HG02678 (cell line): ENCODE measurements around the gene SLC23A2.
"Not testable (repeated sequence)": the region's sequence is repeated elsewhere in the genome, so short reads cannot be mapped to it uniquely, and the experiment has no call there.

Experiments
- ATAC-seq: cut with Tn5 transposase; IDR thresholded peaks from one replicate; pipeline ENCODE4 v1.9.1; 2021; ENCODE audit warnings: mild to moderate bottlenecking, moderate library complexity; ENCODE audit not compliant: unreplicated experiment

SLC23A2 gene

DNA sequence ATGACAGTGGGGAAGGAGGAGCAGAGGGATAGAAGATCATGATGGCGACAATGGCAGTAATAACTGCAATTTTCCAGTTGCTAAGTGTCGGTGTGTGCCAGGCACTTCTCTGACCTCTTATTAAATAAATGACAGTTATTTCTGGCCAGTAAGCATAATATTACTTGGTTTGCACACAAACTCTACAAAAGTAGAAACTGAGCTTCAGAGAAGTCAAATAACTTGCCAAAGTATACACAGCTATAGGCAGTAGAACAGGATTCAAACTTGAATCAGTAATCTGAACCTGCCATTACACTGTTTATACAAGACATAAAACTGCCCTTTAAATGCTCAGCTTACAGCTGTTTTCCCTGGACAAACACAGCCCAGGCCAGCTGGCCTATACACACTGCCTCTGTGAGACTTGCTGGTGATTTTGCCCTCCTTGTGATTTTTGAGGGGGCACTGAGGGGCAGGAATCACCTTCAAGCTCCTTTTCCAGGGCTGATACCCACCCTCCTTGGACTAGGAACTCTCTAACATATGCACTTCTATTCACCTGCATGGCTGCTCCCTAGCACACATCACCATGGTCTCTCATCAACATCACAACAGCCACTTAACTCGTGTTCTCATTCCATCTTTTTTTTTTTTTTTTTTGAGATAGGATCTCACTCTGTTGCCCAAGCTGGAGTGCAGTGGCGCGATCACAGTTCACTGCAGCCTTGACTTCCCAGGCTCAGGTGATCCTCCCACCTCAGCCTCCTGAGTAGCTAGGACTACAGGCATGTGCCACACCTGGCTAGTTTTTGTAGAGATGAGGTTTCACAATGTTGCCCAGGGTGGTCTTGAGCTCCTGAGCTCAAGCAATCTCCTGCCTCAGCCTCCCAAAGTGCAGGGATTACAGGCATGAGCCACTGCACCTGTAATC is 63.6 kb downstream of the SLC23A2 start:
- ATAC-seq = no peak

DNA sequence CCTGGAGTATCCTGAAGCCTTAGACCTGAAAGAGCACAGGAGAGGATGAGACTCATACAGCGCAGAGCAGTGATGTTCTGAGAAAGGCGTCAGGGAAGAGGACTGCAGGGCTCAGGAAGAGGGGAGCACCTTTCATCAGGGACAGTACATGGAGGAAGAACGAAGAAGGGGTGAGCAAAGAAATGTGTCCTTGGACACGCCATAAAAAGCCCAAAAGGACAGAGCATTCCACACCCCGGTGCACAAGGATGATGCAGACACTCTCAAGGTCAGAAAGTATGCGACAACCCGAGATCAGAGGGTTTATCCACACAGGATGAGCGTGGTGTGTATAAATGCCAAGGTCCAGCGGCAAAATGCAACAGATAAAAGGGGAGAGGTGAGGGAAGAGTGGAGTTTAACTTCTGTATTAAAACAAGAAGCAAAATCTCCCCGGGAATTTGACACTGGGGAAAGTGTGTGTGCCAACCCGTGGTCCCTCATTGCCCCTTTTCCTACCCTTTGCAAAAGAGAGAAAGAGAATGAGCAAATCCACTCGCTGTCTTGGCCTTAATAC is 64.4 kb downstream of the SLC23A2 start:
- no peak for ATAC-seq

DNA sequence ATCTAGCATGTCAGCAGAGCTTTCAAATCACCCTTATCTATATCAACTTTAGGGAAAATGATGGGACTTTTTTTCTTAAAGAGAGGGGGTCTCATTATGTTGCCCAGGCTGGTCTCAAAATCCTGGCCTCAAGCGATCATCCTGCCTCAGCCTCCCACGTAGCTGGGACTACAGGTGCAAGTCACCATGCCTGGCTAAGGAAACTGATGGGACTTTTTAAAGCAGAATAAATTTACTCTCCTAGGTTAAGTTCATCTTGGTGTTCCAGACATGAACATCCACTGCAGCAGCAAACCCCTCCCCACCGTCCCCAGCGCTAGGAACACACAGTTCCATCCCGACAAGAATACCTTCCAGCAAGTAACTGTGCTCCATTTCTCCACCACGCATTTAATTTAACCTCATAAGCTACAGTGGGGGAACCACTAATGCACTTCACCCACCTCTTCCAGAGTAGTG is 64.9 kb downstream of the SLC23A2 start:
- ATAC-seq = no peak

DNA sequence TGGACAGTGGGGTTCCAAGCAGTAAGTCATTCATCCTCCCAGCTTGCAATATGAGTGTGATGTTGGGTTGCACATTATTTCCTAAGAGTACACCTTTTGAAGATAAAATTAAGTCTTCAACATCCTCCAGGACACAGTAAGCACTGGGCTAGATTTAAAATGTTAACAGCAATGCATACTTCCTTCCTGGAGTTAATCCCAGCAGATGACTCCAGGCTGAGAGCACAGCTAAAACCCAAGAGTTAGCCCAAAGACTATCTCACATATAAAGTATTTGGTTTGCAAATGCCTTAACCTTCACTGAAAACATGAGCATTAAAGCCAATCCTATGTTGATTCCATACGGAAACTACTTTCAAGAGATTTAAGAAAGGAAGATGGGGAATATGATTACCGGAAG is 69.2 kb downstream of the SLC23A2 start:
- no peak for ATAC-seq

DNA sequence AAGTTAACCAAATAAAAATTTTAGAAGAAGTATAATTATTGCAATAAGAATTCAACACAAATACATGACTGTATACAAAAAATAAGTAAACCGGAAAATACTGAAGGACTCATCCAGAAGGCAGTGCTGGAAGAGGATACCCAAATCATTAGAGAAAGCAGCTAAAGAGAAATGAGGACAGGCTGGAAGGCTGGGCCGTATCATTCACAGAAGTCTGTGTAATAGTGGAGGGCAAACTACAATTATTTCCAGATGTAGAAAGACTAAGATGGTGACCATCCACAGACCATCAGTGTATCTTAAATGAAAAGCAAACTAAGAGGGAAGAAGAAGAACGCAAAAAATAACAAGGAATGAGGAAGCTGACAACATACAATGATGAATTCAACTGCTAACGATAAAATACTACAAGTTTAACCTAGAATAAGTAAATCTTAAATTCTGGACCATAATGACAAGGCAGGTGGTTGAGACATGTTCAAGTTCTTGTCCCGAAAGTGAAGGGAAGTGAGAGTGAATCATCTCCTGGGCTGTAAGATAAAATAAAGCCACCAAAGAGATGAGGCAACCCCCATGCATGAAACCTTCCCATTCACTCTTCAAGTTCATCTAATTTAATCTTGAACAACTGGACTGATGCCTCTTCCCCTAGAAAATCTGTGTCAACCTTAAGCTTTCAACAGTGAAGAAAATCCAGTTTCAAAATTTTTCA is 71.5 kb downstream of the SLC23A2 start:
- no peak for ATAC-seq

DNA sequence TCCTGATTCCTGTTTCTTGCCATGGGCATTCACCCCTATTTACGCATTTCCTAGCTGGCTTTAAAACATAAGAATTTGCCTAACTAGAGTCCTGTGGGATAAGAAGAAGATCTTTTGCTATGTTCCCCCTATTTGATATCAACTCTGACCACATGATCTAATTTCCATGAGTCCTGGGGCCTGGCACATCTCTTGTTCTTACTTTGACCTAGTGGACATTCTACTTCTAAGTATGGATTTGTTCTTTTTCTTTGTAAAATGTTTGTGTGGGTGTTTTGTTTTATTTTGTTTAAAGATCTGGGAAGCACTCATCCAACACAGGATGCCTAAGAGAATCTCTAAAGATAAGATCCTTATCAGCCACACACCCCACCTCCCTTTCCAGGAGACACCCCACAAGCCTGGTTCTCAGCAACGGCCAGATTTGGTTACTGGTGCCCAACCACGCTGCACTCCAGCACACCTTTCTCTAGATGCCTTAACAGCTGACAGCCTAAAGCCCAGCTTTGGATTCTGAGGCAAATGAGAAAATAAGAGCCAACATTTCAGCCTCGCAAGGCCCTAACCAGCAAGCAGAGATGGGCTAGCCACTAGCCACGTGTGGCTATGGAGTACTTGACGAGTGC is 74.7 kb downstream of the SLC23A2 start:
- no peak for ATAC-seq

DNA sequence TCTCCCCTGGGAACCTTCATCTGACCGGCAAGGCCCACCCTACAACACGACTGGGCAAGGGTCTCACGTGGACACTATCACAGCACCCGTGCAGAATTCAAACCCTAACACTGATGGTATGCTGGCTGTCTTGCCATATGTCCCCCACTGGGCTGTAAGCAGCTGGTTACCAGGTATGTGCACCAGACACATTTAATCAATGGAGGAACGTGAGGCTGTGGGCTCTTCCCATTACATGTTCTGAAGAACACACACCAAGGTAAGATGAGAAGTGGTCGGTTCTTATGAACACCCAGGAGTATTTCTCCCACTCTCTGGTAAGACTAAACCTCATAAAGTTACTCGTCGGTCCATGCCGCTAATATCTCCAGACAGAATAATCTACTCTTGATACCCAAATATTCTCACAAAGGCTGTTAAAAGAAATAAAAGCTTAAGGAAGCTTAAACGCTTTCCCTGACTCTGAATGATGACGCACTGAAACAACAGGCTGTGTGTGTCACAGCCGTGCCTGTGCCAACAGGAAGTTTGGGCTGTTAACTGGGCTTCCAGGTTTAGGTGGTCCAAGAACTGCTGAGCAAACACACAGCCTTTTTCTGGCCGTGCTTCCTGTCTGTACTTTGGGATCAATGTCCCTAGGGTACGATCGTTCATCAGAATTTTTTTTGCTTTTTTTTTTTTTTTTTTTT is 75.3 kb downstream of the SLC23A2 start:
- no peak for ATAC-seq

DNA sequence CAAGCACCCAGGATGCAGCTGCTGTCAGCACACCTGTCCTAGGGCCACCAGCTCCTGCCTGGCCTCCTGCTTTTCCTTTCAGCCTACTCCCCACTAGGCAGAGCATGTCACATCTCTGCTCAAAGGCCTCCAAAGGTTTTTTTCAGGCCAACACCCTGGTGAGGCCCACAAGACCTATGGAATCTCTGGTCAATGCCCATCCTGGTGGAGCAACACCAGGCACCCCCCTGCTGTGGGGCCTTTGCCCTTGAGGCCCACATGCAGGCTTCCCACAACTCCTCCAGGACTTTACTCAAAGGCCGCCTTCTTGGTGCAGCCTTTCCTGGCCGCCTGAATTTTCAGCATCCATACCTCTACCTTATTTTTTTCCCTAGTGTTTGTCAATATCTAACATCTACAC is 76.9 kb downstream of the SLC23A2 start:
- no peak for ATAC-seq

DNA sequence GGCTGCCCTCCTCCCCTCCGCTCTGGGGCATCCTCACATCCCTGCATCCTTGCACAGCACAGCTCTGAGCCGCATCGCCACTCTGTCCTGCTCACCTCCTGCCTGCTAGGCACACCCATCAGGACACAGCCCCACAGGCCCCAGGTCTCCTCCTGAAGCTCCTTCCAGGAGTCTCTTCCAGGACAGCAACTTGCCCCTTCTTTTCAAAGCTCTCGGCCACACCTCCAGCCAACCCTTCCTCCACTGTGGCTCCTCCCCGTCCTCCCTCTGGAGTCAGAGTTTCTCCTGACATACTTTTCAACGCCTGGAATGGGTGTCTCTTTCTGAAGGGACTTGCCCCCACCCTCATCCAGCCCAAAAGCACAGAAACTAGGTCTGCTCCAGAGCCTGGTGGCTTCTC is 77.3 kb downstream of the SLC23A2 start:
- ATAC-seq = no peak

DNA sequence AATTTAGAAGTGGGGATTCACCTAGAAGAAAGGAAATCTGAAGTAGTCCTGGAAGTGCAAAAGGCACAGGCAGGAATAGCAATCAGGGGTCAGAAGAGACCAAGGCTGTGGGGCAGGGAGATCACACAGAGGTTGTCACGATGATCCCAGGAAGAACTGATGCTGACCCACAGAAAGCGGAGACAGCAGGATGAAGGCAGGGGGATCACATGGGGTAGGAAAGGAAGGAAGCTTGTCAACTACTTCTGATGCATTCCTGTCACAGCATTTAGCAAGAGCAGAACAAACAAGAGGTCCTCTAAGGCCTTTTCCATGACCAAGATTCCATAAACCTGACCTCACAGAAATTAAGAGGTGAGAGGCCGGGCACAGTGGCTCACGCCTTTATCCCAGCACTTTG is 79.1 kb downstream of the SLC23A2 start:
- ATAC-seq = no peak

DNA sequence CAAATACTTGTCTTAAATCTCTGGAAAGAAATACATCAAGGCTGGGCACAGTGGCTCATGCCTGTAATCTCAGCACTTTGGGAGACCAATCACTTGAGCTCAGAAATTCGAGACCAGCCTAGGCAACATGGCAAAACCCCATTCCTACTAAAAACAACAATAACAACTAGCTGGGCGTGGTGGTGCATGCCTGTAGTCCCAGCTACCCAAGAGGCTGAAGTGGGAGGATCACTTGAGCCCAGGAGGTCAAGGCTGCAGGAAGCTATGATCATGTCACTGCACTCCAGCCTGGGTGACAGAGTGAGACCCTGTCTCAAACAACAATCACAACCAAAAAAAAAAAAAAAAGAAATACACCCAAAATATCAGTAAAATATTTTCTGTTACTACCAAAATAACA is 80.0 kb downstream of the SLC23A2 start:
- ATAC-seq = not testable (repeated sequence)

DNA sequence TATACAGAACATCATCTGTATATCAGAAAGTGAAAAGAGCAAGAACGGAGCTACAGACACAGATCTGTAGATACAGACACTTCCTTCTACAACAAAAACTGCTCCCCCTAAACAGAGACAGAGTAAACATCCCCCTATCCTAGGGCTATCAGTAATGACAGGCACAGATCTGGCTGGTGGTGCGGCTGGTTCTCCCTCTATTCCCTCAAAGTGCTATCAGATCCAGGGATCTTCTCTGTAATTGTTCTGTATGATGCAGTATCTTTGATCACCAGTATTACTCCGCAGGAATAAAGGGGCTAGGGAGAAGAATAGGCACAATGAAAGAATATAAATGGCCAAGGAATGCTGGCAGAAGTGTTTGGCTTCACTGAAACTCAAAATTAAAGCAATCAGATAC is 80.7 kb downstream of the SLC23A2 start:
- no peak for ATAC-seq

DNA sequence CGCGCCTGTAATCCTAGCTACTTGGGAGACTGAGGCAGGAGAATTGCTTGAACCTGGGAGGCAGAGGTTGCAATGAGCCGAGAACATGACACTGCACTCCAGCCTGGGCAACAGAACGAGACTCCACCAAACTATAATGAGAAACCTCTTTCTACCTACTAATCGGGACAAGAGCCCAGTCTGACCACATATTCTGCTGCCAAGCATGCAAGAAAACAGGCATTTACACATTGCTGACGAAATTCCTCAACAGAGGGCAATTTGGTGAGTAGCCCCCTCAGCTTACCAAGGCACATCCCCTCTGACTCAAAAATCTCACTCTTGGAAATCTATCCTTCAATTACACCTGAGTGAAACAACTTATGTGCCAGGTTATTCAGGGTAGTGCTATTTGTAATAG is 81.2 kb downstream of the SLC23A2 start:
- ATAC-seq = no peak

DNA sequence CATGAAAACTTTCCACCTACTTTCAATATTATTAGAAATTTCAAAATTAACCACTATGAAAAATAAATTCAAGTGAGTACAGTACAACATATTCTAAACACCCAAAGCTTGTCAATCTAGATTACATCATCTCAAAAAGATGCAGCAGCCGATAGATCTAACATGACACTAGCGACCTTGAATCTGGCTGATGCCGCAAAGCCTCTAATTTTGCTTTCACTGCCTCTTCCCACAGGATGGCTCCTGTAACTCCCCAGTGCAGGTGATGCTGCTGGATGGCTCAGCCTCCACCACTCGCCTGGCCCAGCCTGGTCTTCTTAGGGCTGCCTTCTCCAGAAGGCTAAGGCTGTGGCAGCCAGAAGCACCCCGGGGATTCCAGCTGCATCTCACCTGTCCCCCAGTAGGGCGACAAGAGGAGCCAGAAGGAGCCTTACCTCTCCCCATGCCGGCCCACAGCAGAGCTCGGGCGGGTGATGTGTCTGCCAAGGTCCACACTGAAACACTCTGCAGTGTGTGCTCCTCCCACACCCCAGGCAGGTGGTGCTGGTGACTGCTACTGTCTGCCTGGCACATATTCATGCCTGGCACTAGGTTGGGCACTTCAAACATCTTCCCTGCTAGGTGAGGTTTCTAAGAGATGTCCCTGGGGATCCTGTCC is 82.1 kb downstream of the SLC23A2 start:
- no peak for ATAC-seq

DNA sequence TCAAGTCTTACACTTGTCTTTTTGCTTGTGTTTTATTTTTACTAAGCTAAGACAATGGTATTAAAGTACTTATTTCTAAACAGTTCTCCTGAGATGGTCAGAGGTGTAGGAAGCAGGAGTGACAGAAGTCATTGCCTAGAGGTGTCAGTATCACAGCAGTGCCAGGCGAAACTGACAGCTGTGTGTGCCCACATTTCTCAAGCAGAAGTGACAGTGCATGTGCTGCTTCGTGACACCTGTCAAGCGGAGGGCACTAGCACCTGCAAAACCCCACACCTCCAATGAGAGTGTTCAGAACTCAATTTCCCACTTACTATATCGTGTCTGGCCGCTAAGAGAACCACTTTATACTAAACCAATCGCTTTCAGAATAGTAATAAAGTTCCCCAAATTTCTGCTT is 82.8 kb downstream of the SLC23A2 start:
- no peak for ATAC-seq

DNA sequence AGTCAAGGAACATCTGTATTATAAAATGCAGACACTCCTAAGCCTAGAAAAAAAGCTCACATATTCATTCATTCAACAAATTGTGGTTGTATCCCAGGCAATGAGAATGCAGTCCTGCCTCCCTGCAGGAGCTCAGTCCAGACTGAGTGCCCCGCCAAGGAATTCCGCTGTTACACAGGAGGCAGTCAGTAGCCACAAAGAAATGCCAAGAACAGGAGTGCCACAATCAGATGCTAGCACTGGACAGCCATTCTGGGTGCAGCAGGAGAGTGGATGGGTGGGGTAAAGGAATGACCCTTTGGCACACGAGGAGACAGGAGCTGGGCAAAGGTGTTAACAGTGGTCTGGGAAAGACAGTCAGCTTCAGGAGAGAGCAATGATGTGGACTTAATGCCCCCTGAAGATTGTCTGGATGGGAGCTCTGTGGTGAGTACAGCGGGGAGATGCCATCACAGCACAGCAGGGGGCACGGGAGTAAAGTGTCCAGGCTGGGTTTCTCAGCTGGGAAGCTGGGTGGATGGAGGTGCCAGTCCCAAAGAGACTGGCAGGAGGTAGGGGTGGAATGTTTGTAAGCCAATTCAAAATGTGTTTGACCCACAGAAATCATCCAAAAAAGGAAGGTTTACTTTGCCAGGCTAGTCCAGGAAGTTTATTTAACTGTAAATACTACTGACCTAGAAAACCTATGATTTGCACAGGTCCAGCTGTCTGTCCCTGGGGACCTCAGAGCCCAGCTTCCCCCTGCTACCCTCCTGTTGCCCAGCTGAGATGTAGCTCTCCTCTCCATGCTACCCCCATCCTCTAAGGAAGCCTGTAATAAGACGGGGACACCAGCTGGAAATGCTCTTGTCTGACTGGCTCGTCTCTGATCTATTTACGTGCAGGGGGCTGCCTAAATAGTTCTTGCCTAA is 84.1 kb downstream of the SLC23A2 start:
- ATAC-seq = no peak

DNA sequence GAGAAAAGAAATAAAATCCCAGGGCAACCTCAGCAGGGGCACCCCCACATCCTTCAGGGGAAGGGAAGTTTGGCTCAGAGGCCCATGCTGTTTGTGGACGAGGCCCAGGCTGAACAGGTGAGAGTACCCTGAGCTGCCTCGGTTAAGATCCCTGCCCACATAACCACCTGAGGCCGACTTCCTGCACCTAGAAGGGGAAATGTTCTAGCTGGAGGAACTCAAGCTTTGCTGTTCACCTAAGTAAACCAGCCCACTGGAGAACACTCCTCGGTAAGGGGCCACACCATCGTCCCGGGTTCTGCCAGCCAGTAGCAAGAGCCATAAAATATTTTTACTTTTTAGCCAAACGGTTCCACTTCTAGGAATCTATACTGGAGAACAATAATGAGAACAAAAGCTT is 88.2 kb downstream of the SLC23A2 start:
- ATAC-seq = no peak

DNA sequence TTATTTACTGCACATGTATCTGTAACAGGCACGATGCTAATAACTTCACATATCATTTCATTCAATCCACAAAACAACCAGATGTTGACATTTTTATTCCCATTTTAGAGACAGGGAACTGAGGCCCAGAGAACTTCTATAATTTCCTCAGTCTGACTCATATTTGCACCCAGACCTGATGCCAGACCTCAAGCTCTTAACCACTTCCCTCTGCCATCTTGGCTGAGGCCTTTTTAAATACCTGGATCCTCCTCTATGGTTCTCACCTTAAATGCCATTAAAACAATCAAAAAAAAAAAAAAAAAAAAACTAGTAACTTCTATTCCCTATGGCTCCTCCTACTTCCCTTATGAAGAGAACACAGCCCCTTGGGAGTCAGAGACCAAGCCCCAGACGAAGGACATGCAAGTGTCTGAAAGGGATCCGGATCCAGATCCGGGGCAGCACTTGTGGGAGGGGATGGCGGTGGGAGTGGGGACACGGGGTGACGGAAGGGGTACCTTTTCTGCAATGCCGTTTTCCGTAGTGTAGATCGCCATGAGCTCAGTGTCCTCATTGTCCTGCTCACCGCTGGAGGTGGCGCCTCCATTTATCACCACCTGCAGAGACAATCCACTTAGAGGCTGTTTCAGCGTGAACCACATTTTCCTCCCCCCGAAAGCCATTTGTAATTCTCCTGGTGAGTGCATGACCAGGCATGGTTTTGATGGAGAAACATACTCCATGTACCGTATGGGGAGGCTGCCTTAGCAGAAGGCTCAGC is 88.7 kb downstream of the SLC23A2 start:
- ATAC-seq = no peak

DNA sequence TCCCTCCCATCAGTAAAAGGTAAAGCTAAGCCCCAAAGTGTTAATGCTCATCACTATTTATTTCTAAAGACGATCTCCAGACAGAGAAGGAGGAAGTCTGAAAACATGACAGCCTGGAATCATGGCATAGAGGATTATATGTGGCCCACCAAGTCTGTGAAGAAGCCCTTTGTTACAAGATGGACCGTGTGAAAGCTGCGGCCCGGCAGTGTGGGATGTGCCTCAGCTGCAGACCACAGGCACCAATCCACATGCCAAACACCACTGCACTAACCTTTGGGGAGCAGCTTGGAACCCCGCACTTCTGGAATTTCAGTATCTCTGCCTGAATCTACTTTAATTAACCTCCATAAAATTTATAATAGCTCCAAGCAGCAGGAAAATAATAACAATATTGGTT is 90.4 kb downstream of the SLC23A2 start:
- ATAC-seq = no peak
